Retinal pigment epithelial cell (primary cell): ENCODE data around the gene SNRPA1.

Experiments used
- DNase-seq: peaks from one replicate; pipeline ENCODE4 v3.0.0-alpha.2; 2010; ENCODE audit warnings: low read depth
- H3K4me3 ChIP-seq: 2 replicates; pipeline ENCODE4 v1.5.1; 2011; ENCODE audit warnings: mild to moderate bottlenecking, low read length, control low read depth, moderate library complexity
- CTCF ChIP-seq: conservative IDR thresholded peaks from 2 replicates; pipeline ENCODE4 v1.5.1; 2011; ENCODE audit warnings: low read depth, low read length, control low read depth, inconsistent platforms

The SNRPA1 gene

GRCh38 chr15:101318147-101318819 lies 23.2 kb upstream of the SNRPA1 start:
- no peak for TF ChIP-seq CTCF
- no peak for DNase-seq
- no peak overlapping the region for H3K4me3 ChIP-seq

GRCh38 chr15:101317336-101317872 lies 22.4 kb upstream of the SNRPA1 start:
- H3K4me3 ChIP-seq: no peak overlapping the region
- no peak for TF ChIP-seq CTCF
- DNase-seq: no peak

GRCh38 chr15:101316529-101316928 lies 21.5 kb upstream of the SNRPA1 start:
- no peak for TF ChIP-seq CTCF
- DNase-seq: no peak
- H3K4me3 ChIP-seq: no peak overlapping the region

GRCh38 chr15:101315736-101316135 lies 20.7 kb upstream of the SNRPA1 start:
- no peak for TF ChIP-seq CTCF
- no peak for DNase-seq
- no peak overlapping the region for H3K4me3 ChIP-seq

- TF ChIP-seq CTCF: no peak
- no peak for DNase-seq
- no peak overlapping the region for H3K4me3 ChIP-seq
Observed at GRCh38 chr15:101314336-101315125, 19.5 kb upstream of the SNRPA1 start.

GRCh38 chr15:101313041-101313761 lies 18.2 kb upstream of the SNRPA1 start:
- no peak overlapping the region for H3K4me3 ChIP-seq
- TF ChIP-seq CTCF: no peak
- DNase-seq: no peak
